CD4-positive, alpha-beta T cell treated with Interleukin-4 for 4 hours (primary cell): Measurements from ENCODE around the gene NR2F6.
"Not testable (repeated sequence)": the region's sequence is repeated elsewhere in the genome, so short reads cannot be mapped to it uniquely, and the experiment has no call there.

ENCODE experiments used
- DNase-seq: peaks from one replicate; pipeline ENCODE4 v3.0.0-alpha.2; 2020

NR2F6 gene

DNA sequence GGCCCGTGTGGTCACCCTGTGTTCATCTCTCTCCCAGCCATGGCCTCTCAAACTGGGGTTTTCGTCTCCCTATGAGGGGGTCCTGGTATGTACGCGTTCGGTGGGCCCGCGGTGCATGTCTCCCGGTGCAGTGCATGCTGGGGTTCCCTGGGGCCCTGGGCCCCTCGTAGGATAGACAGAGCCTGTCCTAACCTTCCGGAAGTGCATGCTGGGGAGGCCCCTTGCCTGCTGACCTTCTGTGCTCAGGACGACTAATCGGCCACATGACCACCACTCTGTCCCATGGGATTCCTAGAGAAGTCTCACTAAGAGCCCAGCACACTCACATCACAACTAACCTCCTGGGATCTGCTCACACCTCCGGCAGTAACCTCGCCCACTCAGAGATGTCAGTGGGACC is 35.4 kb downstream of the NR2F6 start:
- no peak for DNase-seq

DNA sequence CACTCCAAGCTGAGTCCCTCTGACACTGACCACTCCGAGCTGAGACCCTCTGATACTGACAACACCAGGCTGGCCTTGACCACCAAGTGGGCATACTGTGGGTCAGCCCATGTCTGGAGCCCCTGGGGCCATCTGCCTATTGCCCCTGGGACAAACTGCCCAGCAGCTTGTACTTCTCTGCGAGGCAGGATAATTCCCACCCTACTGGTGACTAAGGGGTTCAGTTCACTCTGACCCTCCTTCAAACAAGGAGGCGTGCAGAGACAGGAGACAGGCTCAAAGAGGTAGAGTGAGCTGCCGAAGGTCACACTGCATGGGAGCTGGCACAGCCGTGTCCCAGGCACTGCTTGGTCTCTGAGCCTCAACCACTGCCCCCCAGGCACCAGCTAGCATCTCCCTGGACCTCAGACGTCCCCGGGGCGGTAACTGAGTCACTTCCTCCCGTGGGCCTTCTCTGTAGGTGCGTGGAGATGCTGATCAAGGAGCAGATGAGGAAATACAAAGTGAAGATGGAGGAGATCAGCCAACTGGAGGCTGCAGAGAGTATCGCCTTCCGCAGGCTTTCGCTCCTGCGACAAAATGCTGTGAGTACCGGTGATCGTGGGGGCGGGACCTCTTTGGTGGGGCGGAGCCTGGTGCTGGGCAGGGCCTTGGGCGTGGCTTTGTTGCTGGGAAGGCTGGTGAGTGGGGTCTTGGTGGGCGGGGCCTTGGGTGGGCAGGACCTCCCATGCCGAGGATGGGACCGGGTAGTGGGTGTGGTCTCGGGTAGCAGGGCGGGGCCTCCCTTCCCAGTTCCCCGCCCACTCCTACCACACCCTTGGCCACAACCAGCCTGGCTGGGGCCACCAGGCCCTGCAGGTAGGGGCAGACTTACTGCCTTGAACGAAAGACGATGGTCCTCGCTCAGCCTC is 36.3 kb downstream of the NR2F6 start:
- DNase-seq = no peak

DNA sequence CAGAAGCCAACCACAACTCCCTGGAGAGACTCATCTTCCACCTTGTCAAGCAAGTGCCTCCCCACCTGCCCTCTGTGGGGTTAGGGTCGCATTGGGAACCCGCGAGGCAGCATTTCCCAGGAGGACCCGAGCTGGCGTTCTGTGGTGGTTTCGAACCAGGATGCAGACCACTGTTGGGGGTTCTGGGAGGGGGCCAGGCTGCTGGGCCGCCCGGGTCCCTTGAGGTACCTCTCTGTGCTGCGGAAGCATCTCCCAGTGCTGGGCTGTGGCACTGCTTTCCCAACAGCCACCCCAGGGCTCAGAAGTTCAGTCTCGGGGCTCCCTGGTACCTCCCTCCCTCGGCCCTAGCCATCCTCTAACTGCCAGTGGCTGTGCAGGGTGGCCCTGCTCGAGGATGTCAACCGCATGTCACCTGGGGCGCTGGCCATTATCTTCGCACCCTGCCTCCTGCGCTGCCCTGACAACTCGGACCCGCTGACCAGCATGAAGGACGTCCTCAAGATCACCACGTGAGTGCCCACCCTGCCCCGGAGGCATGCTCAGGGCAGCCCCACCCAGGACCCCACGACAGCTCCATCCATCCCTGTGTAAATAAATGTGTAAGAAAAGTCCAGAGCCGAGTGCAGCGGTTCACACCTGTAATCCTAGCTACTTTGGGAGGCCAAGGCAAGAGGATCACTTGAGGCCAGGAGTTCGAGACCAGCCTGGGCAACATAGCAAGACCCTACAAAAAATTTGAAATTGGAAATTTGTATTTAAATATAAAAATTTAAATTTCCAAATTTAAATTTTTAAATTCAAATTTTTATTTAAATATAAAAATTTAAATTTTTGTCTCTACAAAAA is 38.8 kb downstream of the NR2F6 start:
- DNase-seq = no peak

DNA sequence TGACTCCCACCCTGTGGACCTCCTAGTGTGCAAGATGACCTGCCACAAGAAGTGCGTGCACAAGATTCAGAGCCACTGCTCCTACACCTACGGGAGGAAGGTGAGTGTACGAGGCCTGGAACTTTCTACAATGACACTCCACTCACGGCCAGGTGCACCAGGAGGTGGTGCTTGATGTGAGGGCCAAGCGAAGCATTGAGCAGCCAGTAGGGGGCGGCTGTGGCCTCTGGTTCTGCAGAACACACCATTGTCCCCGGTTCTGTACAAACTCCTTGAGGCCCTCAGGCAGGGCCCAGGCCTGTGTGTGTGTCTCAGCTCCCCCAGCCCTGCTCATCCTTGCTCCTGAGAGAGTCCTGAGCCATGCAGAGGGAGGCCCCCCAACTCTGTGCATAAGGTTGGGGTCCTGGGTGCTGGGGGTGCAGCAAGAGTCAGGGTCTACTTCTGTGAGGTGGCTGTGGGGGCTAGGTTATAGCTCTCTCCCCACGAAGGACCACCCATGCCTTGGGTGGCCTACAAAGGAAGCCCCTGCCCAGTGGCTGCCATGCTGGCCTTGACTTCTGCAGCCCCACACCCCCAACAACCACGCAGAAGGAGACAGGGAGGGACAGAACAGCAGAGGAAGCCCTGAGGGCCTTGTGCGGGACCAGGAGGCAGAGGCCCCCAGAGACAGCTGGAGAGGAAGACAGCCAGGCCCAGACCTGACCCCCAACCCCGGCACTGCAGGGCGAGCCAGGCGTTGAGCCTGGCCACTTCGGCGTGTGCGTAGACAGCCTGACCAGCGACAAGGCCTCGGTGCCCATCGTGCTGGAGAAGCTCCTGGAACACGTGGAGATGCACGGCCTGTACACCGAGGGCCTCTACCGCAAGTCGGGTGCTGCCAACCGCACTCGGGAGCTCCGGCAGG is 40.2 kb downstream of the NR2F6 start:
- peak; percentile 61 for DNase-seq

DNA sequence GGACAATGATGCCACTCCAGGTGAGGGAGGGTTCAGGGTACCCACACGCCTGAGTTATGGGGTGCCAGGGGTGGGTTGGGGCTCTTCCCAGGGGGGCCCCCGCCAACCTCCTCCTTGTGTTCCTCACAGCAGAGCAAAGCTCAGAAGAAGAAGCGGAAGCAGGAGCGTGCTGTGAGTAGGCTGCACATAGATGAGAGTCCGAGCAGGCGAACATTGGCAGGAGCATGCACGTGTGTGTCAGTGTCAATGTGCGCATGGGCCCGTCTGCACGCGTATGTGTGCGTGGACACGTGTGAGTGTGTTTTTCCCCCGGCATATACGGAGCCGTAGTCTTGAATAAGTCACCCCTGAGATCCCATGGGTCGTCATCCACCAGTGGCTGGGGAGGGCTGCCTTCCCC is 43.0 kb downstream of the NR2F6 start:
- no peak for DNase-seq

DNA sequence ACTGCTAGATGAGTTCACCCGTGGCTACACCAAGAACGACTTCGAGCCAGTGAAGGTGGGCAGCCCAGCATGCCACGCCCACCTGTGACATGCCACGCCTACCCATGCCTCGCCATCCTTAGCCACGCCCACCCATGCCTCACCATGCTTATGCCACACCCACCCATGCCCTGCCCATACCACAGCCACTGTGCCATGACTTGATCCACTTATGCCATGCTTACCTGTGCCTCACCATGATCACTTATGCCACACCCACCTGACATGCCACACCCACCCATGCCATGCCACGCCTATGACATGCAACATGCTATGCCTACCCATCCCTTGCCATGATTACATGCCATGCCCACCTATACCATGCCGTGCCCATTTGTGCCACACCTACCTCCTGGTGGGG is 43.5 kb downstream of the NR2F6 start:
- DNase-seq = no peak

DNA sequence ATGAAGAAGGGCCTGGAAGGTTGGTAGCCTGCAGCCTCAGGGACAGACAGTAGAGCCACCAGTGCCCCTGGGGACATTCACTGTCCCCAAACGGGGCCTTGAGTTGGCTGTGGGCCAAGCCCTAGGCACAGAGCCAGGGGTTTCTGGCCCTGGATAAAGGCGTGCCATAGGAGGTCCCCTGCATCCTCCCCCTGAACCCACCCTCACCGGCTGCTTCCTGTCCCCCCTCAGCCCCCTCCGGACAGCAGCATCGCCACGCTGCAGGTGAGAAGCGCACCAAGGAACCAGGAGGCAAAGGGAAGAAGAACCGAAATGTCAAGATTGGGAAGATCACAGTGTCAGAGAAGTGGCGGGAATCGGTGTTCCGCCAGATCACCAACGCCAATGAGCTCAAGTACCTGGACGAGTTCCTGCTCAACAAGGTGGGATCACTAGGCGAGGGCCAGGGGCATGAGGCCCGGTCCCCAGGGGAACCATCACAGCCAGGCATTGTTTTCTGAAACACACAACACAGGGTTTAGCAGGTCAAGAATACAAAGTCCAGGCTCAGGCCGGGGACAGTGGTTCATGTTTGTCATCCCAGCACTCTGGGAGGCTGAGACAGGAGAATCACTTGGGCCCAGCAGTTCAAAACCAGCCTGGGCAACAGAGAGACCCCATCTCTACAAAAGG is 45.2 kb downstream of the NR2F6 start:
- no peak for DNase-seq

DNA sequence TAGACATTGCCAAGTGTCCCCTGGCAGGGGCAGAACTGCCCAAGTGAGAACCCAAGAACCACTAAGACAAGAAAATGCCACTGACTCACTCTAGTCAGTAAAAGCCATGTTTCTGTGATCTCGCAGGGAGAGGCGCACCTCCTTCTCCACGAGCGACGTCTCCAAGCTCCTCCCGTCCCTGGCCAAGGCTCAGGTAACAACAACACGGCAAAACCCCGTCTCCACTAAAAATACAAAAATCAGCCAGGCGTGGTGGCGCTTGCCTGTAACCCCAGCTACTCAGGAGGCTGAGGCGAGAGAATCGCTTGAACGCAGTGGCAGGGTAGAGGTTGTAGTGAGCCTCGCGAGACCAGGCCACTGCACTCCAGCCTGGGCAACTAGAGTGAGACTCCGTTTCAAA is 48.1 kb downstream of the NR2F6 start:
- no peak for DNase-seq

DNA sequence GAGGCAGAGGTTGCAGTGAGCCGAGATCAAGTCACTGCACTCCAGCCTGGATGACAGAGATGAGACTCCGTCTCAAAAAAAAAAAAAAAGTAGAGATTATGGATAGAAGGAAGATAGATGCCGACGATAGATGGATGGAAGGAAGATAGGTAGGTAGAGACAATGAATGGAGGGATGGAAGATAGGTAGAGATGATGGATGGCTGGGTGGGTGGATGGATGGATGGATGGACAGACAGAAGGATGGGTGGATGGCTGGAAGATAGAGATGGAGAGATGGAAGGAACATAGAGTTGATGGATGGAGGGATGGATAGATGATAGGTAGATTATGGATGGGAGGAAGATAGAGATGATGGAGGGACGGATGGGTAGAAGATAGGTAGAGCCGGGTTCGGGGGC is 49.1 kb downstream of the NR2F6 start:
- DNase-seq = no peak

DNA sequence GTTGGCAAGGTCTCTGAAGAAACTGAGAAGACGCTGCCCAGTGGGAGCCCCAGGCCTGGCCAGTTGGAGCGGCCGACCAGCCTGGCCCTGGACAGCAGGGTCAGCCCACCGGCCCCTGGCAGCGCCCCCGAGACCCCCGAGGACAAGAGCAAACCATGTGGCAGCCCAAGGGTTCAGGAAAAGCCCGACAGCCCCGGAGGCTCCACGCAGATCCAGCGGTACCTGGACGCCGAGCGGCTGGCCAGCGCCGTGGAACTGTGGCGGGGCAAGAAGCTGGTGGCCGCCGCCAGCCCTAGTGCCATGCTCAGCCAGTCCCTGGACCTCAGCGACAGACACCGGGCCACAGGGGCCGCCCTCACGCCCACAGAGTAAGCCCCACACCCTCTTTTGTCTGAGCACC is 50.6 kb downstream of the NR2F6 start:
- no peak for DNase-seq

DNA sequence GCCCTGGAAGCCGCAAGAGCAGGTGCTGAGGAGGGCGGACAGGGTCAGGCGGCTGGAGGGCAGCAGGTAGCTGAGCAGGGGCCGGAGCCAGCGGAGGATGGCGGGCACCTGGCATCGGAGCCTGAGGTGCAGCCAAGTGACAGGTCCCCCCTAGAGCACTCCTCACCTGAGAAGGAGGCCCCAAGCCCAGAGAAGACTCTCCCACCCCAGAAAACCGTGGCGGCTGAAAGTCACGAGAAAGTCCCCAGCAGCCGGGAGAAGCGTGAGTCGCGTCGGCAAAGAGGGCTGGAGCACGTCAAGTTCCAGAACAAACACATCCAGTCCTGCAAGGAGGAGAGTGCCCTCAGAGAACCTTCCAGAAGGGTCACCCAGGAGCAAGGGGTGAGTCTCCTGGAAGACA is 51.1 kb downstream of the NR2F6 start:
- DNase-seq = no peak

DNA sequence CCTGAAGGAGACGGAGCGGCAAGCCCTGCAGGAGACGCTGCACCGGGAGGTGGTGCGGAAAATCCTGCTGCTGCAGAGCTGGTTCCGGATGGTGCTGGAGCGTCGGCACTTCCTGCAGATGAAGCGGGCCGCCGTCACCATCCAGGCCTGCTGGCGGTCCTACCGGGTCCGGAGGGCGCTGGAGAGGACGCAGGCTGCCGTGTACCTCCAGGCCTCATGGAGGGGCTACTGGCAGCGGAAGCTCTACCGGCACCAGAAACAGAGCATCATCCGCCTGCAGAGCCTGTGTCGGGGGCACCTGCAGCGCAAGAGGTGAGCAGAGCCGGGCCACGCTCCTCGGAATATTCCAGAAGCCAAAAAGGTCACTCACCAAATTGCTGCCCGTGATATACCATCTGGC is 53.0 kb downstream of the NR2F6 start:
- DNase-seq = no peak

DNA sequence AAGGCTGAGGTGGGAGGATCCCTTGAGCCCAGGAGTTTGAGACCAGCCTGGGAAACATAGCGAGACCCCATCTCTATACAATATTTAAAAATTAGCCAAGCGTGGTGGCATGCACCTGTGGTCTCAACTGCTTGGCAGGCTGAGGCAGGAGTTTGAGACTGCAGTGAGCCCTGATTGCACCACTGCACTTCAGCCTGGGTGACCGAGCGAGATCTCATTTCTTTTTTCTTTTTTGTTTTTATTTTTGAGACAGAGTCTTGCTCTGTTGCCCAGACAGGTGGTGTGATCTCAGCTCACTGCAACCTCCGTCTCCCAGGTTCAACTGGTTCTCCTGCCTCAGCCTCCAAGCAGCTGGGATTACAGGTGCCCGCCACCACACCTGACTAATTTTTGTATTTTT is 54.0 kb downstream of the NR2F6 start:
- DNase-seq = not testable (repeated sequence)

DNA sequence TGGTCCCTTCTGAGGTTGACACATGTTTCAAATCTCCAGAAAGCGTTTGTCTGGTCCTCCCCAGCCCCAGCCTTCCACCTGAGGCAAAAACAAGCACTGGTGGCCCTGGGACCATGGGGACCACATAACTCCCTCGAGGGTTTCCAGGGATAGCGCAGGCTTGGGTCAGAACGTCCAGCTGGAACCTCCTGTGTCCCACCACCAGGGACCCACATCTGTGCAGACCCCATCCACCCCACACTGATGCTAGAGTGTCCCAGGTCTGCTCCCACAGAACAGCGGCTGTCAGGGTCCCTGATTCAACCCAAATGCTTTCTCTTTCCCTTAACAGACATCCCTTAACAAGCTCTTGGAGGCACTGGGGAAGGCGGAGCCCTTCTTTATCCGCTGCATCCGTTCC is 60.1 kb downstream of the NR2F6 start:
- no peak for DNase-seq

DNA sequence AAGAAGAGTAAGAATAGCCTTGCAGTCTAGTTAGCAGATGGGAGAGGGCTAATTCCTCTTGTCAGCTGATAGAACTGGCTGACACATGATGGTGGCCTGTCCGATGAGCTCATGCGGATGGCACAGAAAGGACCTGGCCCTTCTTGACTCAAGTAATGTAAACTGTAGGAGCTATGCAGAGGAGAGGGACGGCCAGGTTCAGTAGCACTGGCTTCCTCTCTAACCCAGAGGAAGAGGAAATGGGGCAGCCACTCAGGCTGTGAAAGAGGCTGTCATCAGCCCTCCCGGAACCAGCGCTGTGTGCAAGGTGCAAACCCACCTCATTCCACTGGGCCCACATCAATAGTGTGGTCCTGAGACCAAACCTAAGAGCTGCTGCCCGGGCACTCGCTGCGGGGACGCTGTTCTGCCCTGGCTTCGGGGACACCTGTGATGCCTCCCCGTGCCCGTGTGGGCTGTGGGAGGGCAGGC is 61.3 kb downstream of the NR2F6 start:
- DNase-seq = peak; percentile 66

DNA sequence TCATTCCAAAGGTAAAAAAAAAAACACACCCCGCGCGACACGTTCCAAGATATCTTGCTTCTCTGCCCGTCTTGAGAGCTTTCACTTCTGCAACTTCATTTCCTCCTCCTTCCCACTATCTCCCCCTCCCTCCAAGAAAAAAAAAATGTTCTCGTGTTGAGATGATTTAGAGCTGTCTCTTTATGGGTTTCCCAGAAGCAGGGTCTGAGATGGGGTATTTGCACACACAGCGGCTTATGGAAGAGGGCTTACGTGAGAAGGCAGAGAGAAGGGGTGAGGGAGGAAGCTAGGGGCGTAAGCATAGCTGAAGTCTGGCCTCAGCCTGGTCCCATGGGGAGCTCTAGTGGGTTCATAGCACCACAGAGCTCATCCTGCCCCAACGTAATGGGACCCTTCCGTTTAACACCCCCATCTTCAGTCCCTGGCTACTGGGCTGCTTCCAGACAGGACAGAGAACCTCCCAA is 61.8 kb downstream of the NR2F6 start:
- DNase-seq = peak; percentile 19

DNA sequence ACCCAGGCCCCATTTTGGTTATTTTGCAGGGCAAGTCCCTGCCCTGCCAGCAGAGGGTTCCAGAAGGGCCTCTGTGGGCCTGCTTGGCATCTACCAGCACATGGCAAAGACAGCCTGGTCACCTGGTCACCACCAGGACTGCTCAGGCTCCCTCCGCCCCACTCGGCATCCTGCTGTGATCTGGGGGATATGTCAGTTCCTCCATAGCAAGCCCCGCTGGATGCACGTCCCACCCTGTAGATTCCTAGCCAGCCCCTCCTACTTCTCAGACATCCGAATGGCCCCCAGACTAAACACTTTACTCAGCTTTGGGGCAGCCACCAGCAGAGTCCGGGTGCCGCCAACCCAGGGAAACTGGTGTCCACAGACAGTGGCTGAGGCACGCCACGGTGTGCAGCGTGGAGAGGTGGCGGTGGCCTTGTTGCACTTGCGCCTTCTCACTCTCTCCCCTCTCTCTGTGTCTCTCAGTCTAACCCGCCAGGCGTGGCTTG is 62.4 kb downstream of the NR2F6 start:
- DNase-seq = peak; percentile 5
